Heart right ventricle (tissue), 16 donors: ENCODE measurements around the gene TSEN34. TPM values are rescaled to one million over a fixed set of nuclear protein-coding genes. Genes with fewer than 3 reads are reported as not detected.

ENCODE experiments used
- ATAC-seq, 8 donors: fragments of 200-7000 bp; cut with Tn5 transposase; one replicate each; pipeline ENCODE4 v1.9.1; 2020; ENCODE audit warnings: mild to moderate bottlenecking in 8 of 8, moderate library complexity in 8 of 8, moderate number of reproducible peaks in 1 of 8
- DNase-seq, 2 donors: peaks; one replicate each; pipeline ENCODE4 v3.0.0-alpha.2; 2020
- H3K27ac ChIP-seq, 10 donors: fragments of 200-600 bp; sonication (generic) in 2 of 10; one replicate each; pipeline versions ENCODE4 v1.5.0 to v1.8.0; 2020 to 2022; ENCODE audit warnings: mild to moderate bottlenecking in 3 of 10
- H3K27me3 ChIP-seq, 7 donors: fragments of 200-600 bp; one replicate each; pipeline ENCODE4 v1.8.0; 2021 to 2022; ENCODE audit warnings: mild to moderate bottlenecking in 2 of 7
- H3K36me3 ChIP-seq, 9 donors: fragments of 200-600 bp; sonication (generic) in 1 of 9; one replicate each; pipeline versions ENCODE4 v1.5.0 to v1.8.0; 2020 to 2022; ENCODE audit warnings: mild to moderate bottlenecking in 2 of 9
- H3K4me1 ChIP-seq, 9 donors: fragments of 200-600 bp; sonication (generic) in 1 of 9; one replicate each; pipeline versions ENCODE4 v1.5.0 to v1.8.0; 2020 to 2022; ENCODE audit warnings: mild to moderate bottlenecking in 4 of 9
- H3K4me3 ChIP-seq, 10 donors: fragments of 200-600 bp; sonication (generic) in 2 of 10; one replicate each; pipeline versions ENCODE4 v1.5.0 to v1.8.0; 2020 to 2022; ENCODE audit warnings: mild to moderate bottlenecking in 7 of 10, moderate library complexity in 2 of 10
- H3K9me3 ChIP-seq, 11 donors: fragments of 200-600 bp in 10 of 11; sonication (generic) in 2 of 11; one replicate each; pipeline versions ENCODE4 v1.5.0 to v1.8.0; 2013 to 2022; ENCODE audit warnings: mild to moderate bottlenecking in 2 of 11, control low read depth in 1 of 11, moderate library complexity in 1 of 11
- CTCF ChIP-seq, 9 donors: fragments of 200-600 bp; sonication (generic) in 2 of 9; IDR thresholded peaks; one replicate each; pipeline versions ENCODE4 v1.5.0 to v1.8.0; 2021 to 2022; ENCODE audit warnings: antibody characterized with exemption in 9 of 9, mild to moderate bottlenecking in 5 of 9, moderate library complexity in 1 of 9
- WGBS, 2 donors: extraction: QIAGEN DNeasy Blood & Tissue Kit; methylation state at CpG; one replicate each; pipeline ENCODE4 v1.1.7; 2013; ENCODE audit warnings: inconsistent platforms in 1 of 2; 5-methylcytosine and 5-hydroxymethylcytosine counted together
- intact Hi-C, 10 donors: fragments of 100-400 bp; cut with DNase I; formaldehyde crosslinking; loops; one replicate each; pipeline versions ENCODE4 v1.11.1 to v1.14.2; 2022
- polyA plus RNA-seq, 2 donors: library from polyadenylated mRNA; stranded (reverse); fragments of 200-250 nt; gene quantifications; one replicate each; pipeline ENCODE4 v1.2.3, GENCODE V29; 2013
- total RNA-seq, 10 donors: library from RNA; stranded (reverse); fragmentation: NEBNext Ultra II Directional in 3 of 10; extraction: Animal tissue kit (Norgen Biotek cat#: 25700) in 3 of 10; gene quantifications; one replicate each; pipeline versions ENCODE4 v1.2.1 to v1.2.4, GENCODE V29; 2021 to 2023
- donor health status: Arrhythmogenic right ventricular cardiomyopathy.
- donor health status: ischemic (EF 13 %, LVEDD 7.1; RV severe dilation, severe dysfunction).
- donor health status: healthy with polysubstance abuse.
- donor health status: DM: no; HTN: yes; CAD: no.
- donor health status: DM: no; HTN: no; CAD: no.
- donor health status: ischemic (EF 25% LVEDD 6.9; RV normal size, moderate dysfunction).
- donor health status: ischemic (EF 25% LVEDD 5.7; RV mildly dilated, moderate dysfunction).
- donor health status: healthy.
- donor health status: DM: yes; HTN: yes; CAD: no.
- donor health status: Ischemic cardiomyopathy.
- donor health status: ischemic (EF 35%, LVEDD 5.7; RV mildly dilated, moderate dysfunction).
- donor health status: nonischemic (EF 11% LVEDD 7.7; RV severe dilation, severe dysfunction).
- donor health status: DM: yes; HTN: yes; CAD: no.
- donor health status: PGD.
- donor health status: ischemic (EF 29% LVEDD 5.4; RV normal size, mild dysfunction).
- donor health status: nonischemic (EF 23%, LVEDD 6.1; RV moderate dilation, normal function).

Gene TSEN34
- total and polyA plus RNA-seq, 12 donors, result 5.6 to 38.0 (median 19.3) TPM

GRCh38 chr19:54151362-54152035 is 39.6 kb upstream of the TSEN34 start:
- H3K27ac ChIP-seq, result no peak overlapping the region
- H3K27me3 ChIP-seq, result no peaks in the 10 kb centered on the region
- 87 to 88% methylated on average over 23 of the region's 23 CpGs for WGBS, 2 donors
- intact Hi-C loops, result no loop called here
- no peak overlapping the region for H3K4me3 ChIP-seq
- H3K9me3 ChIP-seq, result no peaks in the 10 kb centered on the region
- no peak for ATAC-seq
- H3K4me1 ChIP-seq, result peaks cover 0 to 28% (median 15%) of the 10 kb centered on the region in 9 donors
- DNase-seq, result no peak
- no peak for TF ChIP-seq CTCF (IDR thresholded peaks at IDR 0.05)
- peaks cover 0 to 100% (median 93%) of the 10 kb centered on the region in 9 donors for H3K36me3 ChIP-seq

- WGBS, 2 donors, result 88 to 93% methylated on average over 12 of the region's 12 CpGs
- Histone ChIP-seq H3K4me1 (peaks cover 0 to 25% (median 11%) of the 10 kb centered on the region in 9 donors), H3K4me3 (no peak overlapping the region), H3K9me3 (no peaks in the 10 kb centered on the region), H3K27ac (no peak overlapping the region), H3K27me3 (no peaks in the 10 kb centered on the region), H3K36me3 (peaks cover 0 to 100% (median 93%) of the 10 kb centered on the region in 9 donors)
- ATAC-seq (peak in 1 of 8 donors; percentile 2), DNase-seq (no peak)
- intact Hi-C loops, result no loop called here
- no peak for TF ChIP-seq CTCF (IDR thresholded peaks at IDR 0.05)
Observed at GRCh38 chr19:54152267-54152666, 38.8 kb upstream of the TSEN34 start.

GRCh38 chr19:54152878-54153524 is 38.1 kb upstream of the TSEN34 start:
- intact Hi-C loops, result no loop called here
- H3K27ac ChIP-seq, result peak overlapping the region in 3 of 10 donors; percentile 21 to 71 (median 47)
- no peak overlapping the region for H3K4me3 ChIP-seq
- DNase-seq (no peak), ATAC-seq (peak in 3 of 8 donors; percentile 5 to 54 (median 8))
- no peaks in the 10 kb centered on the region for H3K27me3 ChIP-seq
- TF ChIP-seq CTCF (IDR thresholded peaks at IDR 0.05), result no peak
- H3K9me3 ChIP-seq, result no peaks in the 10 kb centered on the region
- 88 to 92% methylated on average over 25 of the region's 25 CpGs for WGBS, 2 donors
- H3K4me1 ChIP-seq, result peaks cover 0 to 24% (median 6%) of the 10 kb centered on the region in 9 donors
- H3K36me3 ChIP-seq, result peaks cover 0 to 100% (median 97%) of the 10 kb centered on the region in 9 donors

- Histone ChIP-seq H3K27ac (peak overlapping the region in 3 of 10 donors; percentile 20 to 71 (median 47)), H3K36me3 (peaks cover 0 to 97% (median 93%) of the 10 kb centered on the region in 9 donors), H3K27me3 (no peaks in the 10 kb centered on the region), H3K9me3 (no peaks in the 10 kb centered on the region), H3K4me1 (peaks cover 0 to 32% (median 10%) of the 10 kb centered on the region in 9 donors), H3K4me3 (no peak overlapping the region)
- 83 to 85% methylated on average over 10 of the region's 10 CpGs for WGBS, 2 donors
- DNase-seq (no peak), ATAC-seq (no peak)
- intact Hi-C loops, result no loop called here
- TF ChIP-seq CTCF (IDR thresholded peaks at IDR 0.05), result no peak
Observed at GRCh38 chr19:54153731-54154326, 37.3 kb upstream of the TSEN34 start.
